HS-27A (cell line): Measurements from ENCODE around the gene MIPOL1.

Experiments used
- DNase-seq: peaks from one replicate; pipeline ENCODE4 v3.0.0-alpha.2; 2012; ENCODE audit warnings: low read depth, missing footprints

MIPOL1 gene

GRCh38 chr14:37597914-37598746 lies 400.4 kb downstream of the MIPOL1 start:
- DNase-seq: no peak

- DNase-seq: no peak
Observed at GRCh38 chr14:37598747-37599506, 401.2 kb downstream of the MIPOL1 start.

DNA sequence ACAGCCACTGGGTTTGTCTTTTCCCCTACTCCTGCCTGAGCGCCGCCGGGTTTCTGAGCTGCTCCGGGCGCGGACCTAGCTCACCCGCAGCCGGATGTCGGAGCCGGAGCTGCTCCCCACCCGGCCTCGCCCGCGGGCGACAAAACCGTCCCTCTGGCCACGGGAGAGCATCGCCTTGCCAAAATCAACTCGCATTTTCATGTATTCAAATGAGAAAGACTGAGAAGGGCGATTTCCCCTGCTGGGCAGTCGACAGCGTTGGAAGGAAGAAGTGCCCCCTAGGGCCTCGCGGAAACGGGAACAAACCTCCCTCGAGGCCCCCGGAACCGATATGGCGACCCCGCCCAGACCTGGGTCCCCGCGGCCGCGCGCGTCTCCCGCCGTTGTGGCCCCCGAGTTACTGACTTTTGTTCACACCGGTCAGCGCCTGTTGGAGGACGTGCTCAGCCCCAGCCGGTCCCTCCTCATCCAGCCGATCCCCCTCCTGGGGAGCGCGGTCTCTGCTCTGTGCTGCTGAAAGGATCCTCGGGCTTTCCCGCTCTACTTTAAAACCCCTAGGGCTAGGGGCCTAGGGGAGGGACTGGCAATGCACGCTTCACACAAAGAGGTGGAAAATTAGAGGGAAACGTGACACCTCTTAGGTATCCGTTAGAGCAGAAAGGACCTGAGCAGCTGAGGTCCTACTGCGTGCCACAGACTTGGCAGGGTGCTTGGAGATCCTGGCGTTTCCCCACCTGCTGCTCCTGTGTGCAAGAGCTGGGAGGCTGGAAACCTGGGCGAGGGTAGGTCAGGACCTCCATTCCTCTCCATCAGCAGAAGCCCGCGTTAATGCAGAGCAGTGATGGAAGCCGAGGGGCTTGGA lies 402.0 kb downstream of the MIPOL1 start:
- no peak for DNase-seq

GRCh38 chr14:37600880-37601741 lies 403.4 kb downstream of the MIPOL1 start:
- DNase-seq: no peak

DNA sequence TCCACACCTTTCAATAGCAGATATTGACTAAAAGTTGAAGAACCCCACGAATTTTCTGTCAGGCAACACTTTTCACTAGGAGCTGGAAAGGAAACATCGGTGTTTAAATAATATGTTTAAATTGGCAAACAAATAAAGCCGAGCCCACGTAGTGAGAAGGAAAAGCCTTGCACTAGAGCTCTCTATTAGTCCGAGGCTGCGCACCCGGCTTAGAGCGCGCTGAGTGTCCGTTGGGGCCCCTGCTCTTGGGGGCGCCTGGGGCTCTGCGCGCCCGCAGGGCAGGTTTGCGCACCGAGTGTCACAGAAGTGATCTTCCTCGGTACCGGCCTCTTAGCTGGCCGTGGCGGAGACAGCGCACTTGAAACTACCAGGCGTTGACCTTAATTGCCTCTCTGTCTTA lies 404.1 kb downstream of the MIPOL1 start:
- DNase-seq: no peak
